Colonic mucosa (tissue), 4 donors: ENCODE data around the gene MGMT. TPM values are rescaled to one million over a fixed set of nuclear protein-coding genes. Genes with fewer than 3 reads are reported as not detected.

Experiments used
- DNase-seq: peaks from one replicate; pipeline ENCODE4 v3.0.0-alpha.2; 2020
- H3K27ac ChIP-seq: fragments of 200-600 bp; one replicate; pipeline ENCODE4 v1.8.0; 2021
- H3K27me3 ChIP-seq: fragments of 200-600 bp; one replicate; pipeline ENCODE4 v1.8.0; 2021
- H3K36me3 ChIP-seq: fragments of 200-600 bp; one replicate; pipeline ENCODE4 v1.8.0; 2021
- H3K4me1 ChIP-seq: fragments of 200-600 bp; one replicate; pipeline ENCODE4 v1.8.0; 2021; ENCODE audit warnings: mild to moderate bottlenecking
- H3K4me3 ChIP-seq: fragments of 200-600 bp; one replicate; pipeline ENCODE4 v1.8.0; 2021
- H3K9ac ChIP-seq, 2 donors: one replicate each; pipeline ENCODE4 v1.7.0; 2013; ENCODE audit warnings: control low read depth in 2 of 2, low read depth in 2 of 2, low read length in 2 of 2
- H3K9me3 ChIP-seq: fragments of 200-600 bp; one replicate; pipeline ENCODE4 v1.8.0; 2021
- CTCF ChIP-seq: fragments of 200-600 bp; IDR thresholded peaks from one replicate; pipeline ENCODE4 v1.8.0; 2022; ENCODE audit warnings: antibody characterized with exemption, mild to moderate bottlenecking
- intact Hi-C: fragments of 100-400 bp; cut with DNase I; formaldehyde crosslinking; loops from one replicate; pipeline ENCODE4 v1.14.1; 2022
- total RNA-seq, 2 donors: library from RNA; stranded (reverse); fragmentation: NEBNext Ultra II Directional in 1 of 2; extraction: Animal tissue kit (Norgen Biotek cat#: 25700) in 1 of 2; gene quantifications; one replicate each; pipeline ENCODE4 v1.2.1, GENCODE V29; 2021
- donor health status: healthy.
- donor health status: DM: no; HTN: no; CAD: no.
- donor health status: DM: no; HTN: no; CAD: no.

MGMT gene
- total RNA-seq, 2 donors from 2014 or later, result 17.5 to 18.2 TPM

- intact Hi-C loops, result no loop called here
- no peak for TF ChIP-seq CTCF
- Histone ChIP-seq H3K27me3 (no peaks in the 10 kb centered on the region), H3K9ac (no peak overlapping the region), H3K27ac (no peak overlapping the region), H3K36me3 (no peaks in the 10 kb centered on the region), H3K9me3 (no peaks in the 10 kb centered on the region), H3K4me3 (no peak overlapping the region), H3K4me1 (no peaks in the 10 kb centered on the region)
- DNase-seq, result no peak
Measured at GRCh38 chr10:129486805-129487204, 19.8 kb downstream of the MGMT start.

DNA sequence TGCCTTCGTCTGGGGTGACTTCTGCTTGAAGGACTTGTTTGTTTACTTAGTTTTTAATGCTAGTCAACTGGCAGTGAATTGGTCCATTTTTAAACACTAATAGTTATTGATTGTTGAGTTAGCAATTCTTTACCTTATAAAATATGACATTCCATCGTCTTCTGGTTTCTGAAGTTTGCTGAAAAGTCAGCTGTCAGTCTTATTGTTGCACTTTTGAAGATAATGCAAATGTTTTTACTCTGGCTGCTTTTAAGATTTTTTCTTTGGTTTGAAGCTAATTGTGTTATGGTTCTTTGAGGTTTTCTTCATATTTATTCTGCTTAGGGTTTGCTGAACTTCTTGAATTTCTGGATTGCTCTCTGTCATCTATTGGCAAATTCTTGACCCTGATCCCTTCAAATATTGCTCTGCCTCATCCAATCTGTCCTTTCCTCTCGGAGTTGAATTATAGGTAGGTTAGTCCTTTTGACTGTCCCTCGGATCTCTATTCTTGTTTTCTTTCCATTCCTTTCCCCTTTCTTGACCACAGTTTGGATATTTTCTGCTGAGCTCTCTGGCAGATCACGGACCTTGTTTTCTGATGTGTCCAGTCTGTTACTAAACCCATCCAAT, 24.2 kb downstream of the MGMT start:
- intact Hi-C loops, result no loop called here
- Histone ChIP-seq H3K9ac (no peak overlapping the region), H3K27ac (no peak overlapping the region), H3K36me3 (no peaks in the 10 kb centered on the region), H3K4me1 (no peaks in the 10 kb centered on the region), H3K27me3 (no peaks in the 10 kb centered on the region), H3K4me3 (no peak overlapping the region), H3K9me3 (no peaks in the 10 kb centered on the region)
- no peak for DNase-seq
- no peak for TF ChIP-seq CTCF

DNA sequence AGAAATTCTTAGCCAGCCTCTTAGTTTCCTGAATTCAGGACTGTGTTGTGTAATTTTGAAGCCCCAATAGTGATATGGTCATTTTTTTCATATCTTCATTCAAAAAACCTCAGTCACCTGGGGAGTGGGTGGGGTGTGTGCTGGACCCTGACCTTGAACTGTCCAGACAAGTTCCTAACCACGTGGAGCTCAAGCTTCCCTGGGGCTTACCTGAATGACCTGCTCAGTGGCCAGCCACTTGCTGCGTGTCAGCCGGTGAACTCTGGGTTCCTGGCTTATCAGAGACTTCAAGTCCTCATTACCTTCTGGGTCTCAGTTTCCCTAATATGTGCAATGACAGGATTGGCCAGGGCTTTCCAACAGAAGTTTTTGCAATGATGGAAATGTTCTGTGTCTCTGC, 27.1 kb downstream of the MGMT start:
- H3K4me3 ChIP-seq, result no peak overlapping the region
- H3K9ac ChIP-seq, result no peak overlapping the region
- no peak overlapping the region for H3K27ac ChIP-seq
- intact Hi-C loops, result no loop called here
- no peaks in the 10 kb centered on the region for H3K4me1 ChIP-seq
- H3K36me3 ChIP-seq, result no peaks in the 10 kb centered on the region
- DNase-seq, result no peak
- no peaks in the 10 kb centered on the region for H3K9me3 ChIP-seq
- H3K27me3 ChIP-seq, result no peaks in the 10 kb centered on the region
- TF ChIP-seq CTCF, result no peak

DNA sequence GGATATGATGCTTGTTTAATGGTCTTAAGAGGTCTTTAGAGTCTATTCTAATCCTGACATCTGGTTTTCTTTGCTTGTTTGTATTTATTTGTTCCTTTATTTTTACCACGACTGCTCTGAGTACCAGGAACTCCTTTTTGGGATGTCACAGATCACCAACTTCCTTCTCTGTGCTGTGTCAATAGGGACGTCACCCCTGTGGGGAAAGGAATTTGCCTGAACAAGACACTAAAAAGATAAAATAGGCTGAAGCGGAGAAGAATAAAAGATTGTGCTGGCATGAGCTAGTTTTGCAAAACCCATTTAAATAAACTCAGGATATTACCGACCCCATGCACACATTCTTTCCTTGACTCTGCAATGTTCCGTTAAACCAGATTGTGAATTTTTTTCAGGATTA, 27.7 kb downstream of the MGMT start:
- no peaks in the 10 kb centered on the region for H3K36me3 ChIP-seq
- no peak overlapping the region for H3K27ac ChIP-seq
- TF ChIP-seq CTCF, result no peak
- DNase-seq, result no peak
- no peaks in the 10 kb centered on the region for H3K9me3 ChIP-seq
- H3K9ac ChIP-seq, result no peak overlapping the region
- H3K27me3 ChIP-seq, result no peaks in the 10 kb centered on the region
- intact Hi-C loops, result no loop called here
- H3K4me1 ChIP-seq, result no peaks in the 10 kb centered on the region
- H3K4me3 ChIP-seq, result no peak overlapping the region

GRCh38 chr10:129495256-129495655, 28.2 kb downstream of the MGMT start:
- no peaks in the 10 kb centered on the region for H3K36me3 ChIP-seq
- no peak for DNase-seq
- TF ChIP-seq CTCF, result no peak
- no peaks in the 10 kb centered on the region for H3K9me3 ChIP-seq
- H3K27me3 ChIP-seq, result no peaks in the 10 kb centered on the region
- no peak overlapping the region for H3K4me3 ChIP-seq
- intact Hi-C loops, result no loop called here
- no peak overlapping the region for H3K27ac ChIP-seq
- H3K4me1 ChIP-seq, result no peaks in the 10 kb centered on the region
- H3K9ac ChIP-seq, result no peak overlapping the region
